Epithelial cell of esophagus (primary cell): Measurements from ENCODE around the gene COCH.
"Not testable (repeated sequence)": the region's sequence is repeated elsewhere in the genome, so short reads cannot be mapped to it uniquely, and the experiment has no call there.

Experiments used
- DNase-seq: peaks from one replicate; pipeline ENCODE4 v3.0.0; 2010; ENCODE audit warnings: low read depth
- H3K4me3 ChIP-seq: 2 replicates; pipeline ENCODE4 v1.5.1; 2011; ENCODE audit warnings: mild to moderate bottlenecking, low read length, control low read depth
- CTCF ChIP-seq: IDR thresholded peaks from 2 replicates; pipeline ENCODE4 v1.5.1; 2011; ENCODE audit warnings: low read depth, mild to moderate bottlenecking, low read length, control low read depth, inconsistent platforms; ENCODE audit not compliant: insufficient read depth; ENCODE audit errors: missing control alignments

Gene COCH

DNA sequence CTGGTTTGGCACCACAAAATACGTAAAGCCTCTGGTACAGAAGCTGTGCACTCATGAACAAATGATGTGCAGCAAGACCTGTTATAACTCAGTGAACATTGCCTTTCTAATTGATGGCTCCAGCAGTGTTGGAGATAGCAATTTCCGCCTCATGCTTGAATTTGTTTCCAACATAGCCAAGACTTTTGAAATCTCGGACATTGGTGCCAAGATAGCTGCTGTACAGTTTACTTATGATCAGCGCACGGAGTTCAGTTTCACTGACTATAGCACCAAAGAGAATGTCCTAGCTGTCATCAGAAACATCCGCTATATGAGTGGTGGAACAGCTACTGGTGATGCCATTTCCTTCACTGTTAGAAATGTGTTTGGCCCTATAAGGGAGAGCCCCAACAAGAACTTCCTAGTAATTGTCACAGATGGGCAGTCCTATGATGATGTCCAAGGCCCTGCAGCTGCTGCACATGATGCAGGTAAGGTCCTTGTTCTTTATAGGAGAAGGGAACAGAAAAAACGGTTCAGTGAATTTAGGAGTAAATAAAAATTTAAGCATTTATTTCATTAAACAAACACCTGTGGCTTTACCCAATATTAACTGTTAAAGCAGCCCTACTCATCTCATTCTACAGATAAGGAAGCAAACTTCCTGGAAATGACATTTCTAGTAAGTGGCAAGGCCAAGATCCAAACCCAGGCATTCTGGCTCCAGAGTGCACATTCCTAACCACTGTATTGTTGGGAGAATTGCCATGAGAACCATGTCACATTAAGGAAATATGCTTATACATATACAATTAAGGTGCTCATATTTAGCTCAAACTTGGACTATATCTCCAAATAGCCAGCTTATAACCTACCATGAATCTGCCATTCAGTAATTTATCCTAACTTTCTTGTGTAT, 11.7 kb downstream of the COCH start:
- DNase-seq: no peak
- no peak for TF ChIP-seq CTCF
- no peak overlapping the region for H3K4me3 ChIP-seq

DNA sequence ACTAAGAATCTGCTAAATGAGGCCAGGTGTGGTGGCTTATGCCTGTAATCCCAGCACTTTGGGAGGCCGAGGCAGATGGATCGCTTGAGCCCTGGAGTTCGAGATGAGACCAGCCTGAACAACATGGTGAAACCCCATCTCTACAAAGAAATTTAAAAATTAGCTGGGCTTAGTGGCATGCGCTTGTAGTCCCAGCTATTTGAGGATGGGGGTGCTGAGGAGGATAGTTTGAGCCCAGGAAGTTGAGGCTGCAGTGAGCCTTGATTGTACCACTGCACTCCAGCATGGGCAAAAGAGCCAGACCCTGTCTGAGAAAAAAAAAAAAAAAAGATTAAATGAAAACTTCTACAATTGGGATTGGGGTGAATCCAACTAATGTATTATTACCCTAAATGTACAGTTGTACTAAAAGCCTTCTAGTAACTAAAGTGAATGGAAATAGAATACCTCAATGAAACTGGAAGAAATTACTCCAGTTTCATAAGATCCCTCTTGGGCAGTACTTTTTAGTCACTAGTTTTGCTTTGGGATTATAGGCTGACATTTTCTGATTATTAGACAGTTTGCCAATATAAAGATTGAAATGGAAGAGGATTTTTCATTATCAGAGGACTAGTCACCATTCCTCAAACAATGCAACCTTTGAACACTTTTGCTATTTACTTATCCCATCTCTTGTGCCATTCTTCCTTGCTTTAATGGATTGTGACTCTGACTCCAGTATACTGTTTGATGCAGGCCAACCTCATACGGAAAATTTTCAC, 14.3 kb downstream of the COCH start:
- no peak for TF ChIP-seq CTCF
- DNase-seq: no peak
- H3K4me3 ChIP-seq: no peak overlapping the region

- H3K4me3 ChIP-seq: no peak overlapping the region
- no peak for TF ChIP-seq CTCF
- no peak for DNase-seq
Measured at GRCh38 chr14:30889244-30889594, 14.9 kb downstream of the COCH start.

DNA sequence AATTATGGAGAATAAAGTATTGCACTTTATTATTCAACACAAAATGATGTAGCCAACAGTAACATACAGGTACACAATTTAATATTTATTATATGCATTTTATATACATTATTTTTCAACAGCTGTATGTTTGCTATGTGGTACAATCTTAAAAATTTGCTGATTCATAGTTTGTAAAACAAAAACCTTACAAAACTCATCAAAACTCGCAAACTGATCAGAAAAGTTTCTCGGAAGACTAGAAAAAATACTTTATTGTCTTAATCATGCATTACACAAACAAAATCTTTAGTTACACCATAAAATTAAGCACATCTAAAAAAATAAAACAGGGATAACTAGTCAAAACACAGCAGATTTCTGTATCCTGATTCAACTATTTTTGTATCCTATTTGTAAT, 19.5 kb downstream of the COCH start:
- no peak for TF ChIP-seq CTCF
- no peak for DNase-seq
- no peak overlapping the region for H3K4me3 ChIP-seq

- no peak overlapping the region for H3K4me3 ChIP-seq
- DNase-seq: no peak
- TF ChIP-seq CTCF: no peak
Measured at GRCh38 chr14:30894923-30895515, 20.7 kb downstream of the COCH start.

- DNase-seq: no peak
- TF ChIP-seq CTCF: no peak
- H3K4me3 ChIP-seq: no peak overlapping the region
Measured at GRCh38 chr14:30896435-30896834, 22.1 kb downstream of the COCH start.

- H3K4me3 ChIP-seq, DNase-seq: not testable (repeated sequence)
Measured at GRCh38 chr14:30897121-30897520, 22.8 kb downstream of the COCH start.
